ENCODE results near the gene LRRC52.

- TF ChIP-seq, protein P1, sequence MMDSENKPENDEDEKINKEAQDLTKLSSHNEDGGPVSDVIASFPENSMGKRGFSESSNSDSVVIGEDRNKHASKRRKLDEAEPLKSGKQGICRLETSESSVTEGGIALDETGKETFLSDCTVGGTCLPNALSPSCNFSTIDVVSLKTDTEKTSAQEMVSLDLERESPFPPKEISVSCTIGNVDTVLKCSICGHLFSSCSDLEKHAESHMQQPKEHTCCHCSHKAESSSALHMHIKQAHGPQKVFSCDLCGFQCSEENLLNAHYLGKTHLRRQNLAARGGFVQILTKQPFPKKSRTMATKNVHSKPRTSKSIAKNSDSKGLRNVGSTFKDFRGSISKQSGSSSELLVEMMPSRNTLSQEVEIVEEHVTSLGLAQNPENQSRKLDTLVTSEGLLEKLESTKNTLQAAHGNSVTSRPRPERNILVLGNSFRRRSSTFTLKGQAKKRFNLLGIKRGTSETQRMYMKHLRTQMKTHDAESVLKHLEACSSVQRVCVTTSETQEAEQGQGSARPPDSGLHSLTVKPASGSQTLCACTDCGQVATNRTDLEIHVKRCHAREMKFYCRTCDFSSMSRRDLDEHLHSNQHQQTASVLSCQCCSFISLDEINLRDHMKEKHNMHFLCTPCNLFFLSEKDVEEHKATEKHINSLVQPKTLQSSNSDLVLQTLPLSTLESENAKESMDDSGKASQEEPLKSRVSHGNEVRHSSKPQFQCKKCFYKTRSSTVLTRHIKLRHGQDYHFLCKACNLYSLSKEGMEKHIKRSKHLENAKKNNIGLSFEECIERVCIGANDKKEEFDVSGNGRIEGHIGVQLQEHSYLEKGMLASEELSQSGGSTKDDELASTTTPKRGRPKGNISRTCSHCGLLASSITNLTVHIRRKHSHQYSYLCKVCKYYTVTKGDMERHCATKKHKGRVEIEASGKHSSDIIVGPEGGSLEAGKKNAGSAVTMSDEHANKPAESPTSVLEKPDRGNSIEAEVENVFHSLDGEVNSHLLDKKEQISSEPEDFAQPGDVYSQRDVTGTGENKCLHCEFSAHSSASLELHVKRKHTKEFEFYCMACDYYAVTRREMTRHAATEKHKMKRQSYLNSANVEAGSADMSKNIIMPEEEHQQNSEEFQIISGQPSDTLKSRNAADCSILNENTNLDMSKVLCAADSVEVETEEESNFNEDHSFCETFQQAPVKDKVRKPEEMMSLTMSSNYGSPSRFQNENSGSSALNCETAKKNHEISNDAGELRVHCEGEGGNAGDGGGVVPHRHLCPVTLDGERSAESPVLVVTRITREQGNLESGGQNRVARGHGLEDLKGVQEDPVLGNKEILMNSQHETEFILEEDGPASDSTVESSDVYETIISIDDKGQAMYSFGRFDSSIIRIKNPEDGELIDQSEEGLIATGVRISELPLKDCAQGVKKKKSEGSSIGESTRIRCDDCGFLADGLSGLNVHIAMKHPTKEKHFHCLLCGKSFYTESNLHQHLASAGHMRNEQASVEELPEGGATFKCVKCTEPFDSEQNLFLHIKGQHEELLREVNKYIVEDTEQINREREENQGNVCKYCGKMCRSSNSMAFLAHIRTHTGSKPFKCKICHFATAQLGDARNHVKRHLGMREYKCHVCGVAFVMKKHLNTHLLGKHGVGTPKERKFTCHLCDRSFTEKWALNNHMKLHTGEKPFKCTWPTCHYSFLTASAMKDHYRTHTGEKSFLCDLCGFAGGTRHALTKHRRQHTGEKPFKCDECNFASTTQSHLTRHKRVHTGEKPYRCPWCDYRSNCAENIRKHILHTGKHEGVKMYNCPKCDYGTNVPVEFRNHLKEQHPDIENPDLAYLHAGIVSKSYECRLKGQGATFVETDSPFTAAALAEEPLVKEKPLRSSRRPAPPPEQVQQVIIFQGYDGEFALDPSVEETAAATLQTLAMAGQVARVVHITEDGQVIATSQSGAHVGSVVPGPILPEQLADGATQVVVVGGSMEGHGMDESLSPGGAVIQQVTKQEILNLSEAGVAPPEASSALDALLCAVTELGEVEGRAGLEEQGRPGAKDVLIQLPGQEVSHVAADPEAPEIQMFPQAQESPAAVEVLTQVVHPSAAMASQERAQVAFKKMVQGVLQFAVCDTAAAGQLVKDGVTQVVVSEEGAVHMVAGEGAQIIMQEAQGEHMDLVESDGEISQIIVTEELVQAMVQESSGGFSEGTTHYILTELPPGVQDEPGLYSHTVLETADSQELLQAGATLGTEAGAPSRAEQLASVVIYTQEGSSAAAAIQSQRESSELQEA (CRISPR knock-in tag; IDR thresholded peaks at IDR 0.05; ENCODE audit: not compliant biosample characterization), result no peak
- TF ChIP-seq CTCF (CRISPR knock-in tag; IDR thresholded peaks at IDR 0.05), result no peak
Observed at GRCh38 chr1:165539908-165540307, 3.9 kb upstream of the LRRC52 start.

Measured in HepG2 (cell line).